DOHH2 (cell line): ENCODE measurements around the gene SRGAP1.

Source experiments
- H3F3A ChIP-seq: fragments of 200-600 bp; sonication (generic), shearing (Covaris generic); 2 replicates; pipeline ENCODE4 v1.6.0; 2016; ENCODE audit warnings: antibody characterized with exemption, mild to moderate bottlenecking; ENCODE audit not compliant: control insufficient read depth, insufficient read depth
- H3K27ac ChIP-seq: fragments of 200-600 bp; sonication (generic); 2 replicates; pipeline ENCODE4 v1.5.1; 2014; ENCODE audit warnings: low read depth, mild to moderate bottlenecking, low read length, moderate library complexity
- H3K27me3 ChIP-seq: fragments of 200-600 bp; sonication (generic); 2 replicates; pipeline ENCODE4 v1.6.1; 2014; ENCODE audit warnings: mild to moderate bottlenecking, low read length, mixed read lengths; ENCODE audit not compliant: control insufficient read depth
- H3K36me3 ChIP-seq: fragments of 200-600 bp; sonication (generic); 2 replicates; pipeline ENCODE4 v1.6.1; 2014; ENCODE audit warnings: mild to moderate bottlenecking, low read length, moderate library complexity, mixed read lengths; ENCODE audit not compliant: control insufficient read depth
- H3K4me1 ChIP-seq: fragments of 200-600 bp; sonication (generic); 2 replicates; pipeline ENCODE4 v1.6.1; 2014; ENCODE audit warnings: mild to moderate bottlenecking, low read length, mixed read lengths; ENCODE audit not compliant: control insufficient read depth
- H3K4me2 ChIP-seq: fragments of 200-600 bp; sonication (generic); 2 replicates; pipeline ENCODE4 v1.6.0; 2014; ENCODE audit warnings: mild to moderate bottlenecking, low read length, moderate library complexity
- H3K4me3 ChIP-seq: fragments of 200-600 bp; sonication (generic); 2 replicates; pipeline ENCODE4 v1.5.1; 2014; ENCODE audit warnings: mild to moderate bottlenecking, low read length, mixed read lengths
- H3K79me2 ChIP-seq: fragments of 200-600 bp; sonication (generic); 2 replicates; pipeline ENCODE4 v1.6.1; 2014; ENCODE audit warnings: mild to moderate bottlenecking, low read length, mixed read lengths; ENCODE audit not compliant: control insufficient read depth
- H3K9me2 ChIP-seq: fragments of 200-600 bp; sonication (generic); replicated peaks from 2 replicates; pipeline ENCODE4 v1.6.1; 2014; ENCODE audit warnings: mild to moderate bottlenecking, low read length, mixed read lengths; ENCODE audit not compliant: control insufficient read depth
- H3K9me3 ChIP-seq: fragments of 200-600 bp; sonication (generic); 2 replicates; pipeline ENCODE4 v1.6.1; 2014; ENCODE audit warnings: antibody characterized with exemption, low read length, mixed read lengths; ENCODE audit not compliant: control insufficient read depth, insufficient read depth
- H4K20me1 ChIP-seq: fragments of 200-600 bp; sonication (generic); 2 replicates; pipeline ENCODE4 v1.6.0; 2014; ENCODE audit warnings: low read depth, mild to moderate bottlenecking, antibody characterized with exemption, low read length, moderate library complexity; ENCODE audit not compliant: control insufficient read depth, insufficient read depth
- CTCF ChIP-seq: fragments of 200-600 bp; sonication (generic); IDR thresholded peaks from one replicate; pipeline ENCODE4 v1.5.1; 2014; ENCODE audit warnings: antibody characterized with exemption, mild to moderate bottlenecking, low read depth, low read length; ENCODE audit not compliant: poor library complexity, severe bottlenecking
- EZH2phosphoT487 ChIP-seq: fragments of 200-600 bp; sonication (generic); IDR thresholded peaks from 2 replicates; pipeline ENCODE4 v1.6.1; 2017; ENCODE audit warnings: borderline replicate concordance, mild to moderate bottlenecking, antibody characterized with exemption, low read length, moderate library complexity, mixed read lengths

SRGAP1 gene

GRCh38 chr12:64190140-64190539 lies 345.6 kb downstream of the SRGAP1 start:
- H3K4me2 ChIP-seq, result no peak overlapping the region
- H3K79me2 ChIP-seq, result no peaks in the 10 kb centered on the region
- no peaks in the 10 kb centered on the region for H4K20me1 ChIP-seq
- TF ChIP-seq CTCF (no peak), EZH2phosphoT487 (no peak)
- no peaks in the 10 kb centered on the region for H3K9me3 ChIP-seq
- H3K9me2 ChIP-seq, result no peaks in the 10 kb centered on the region
- H3K4me1 ChIP-seq, result no peaks in the 10 kb centered on the region
- no peaks in the 10 kb centered on the region for H3F3A ChIP-seq
- H3K36me3 ChIP-seq, result peaks cover 32% of the 10 kb centered on the region
- H3K27ac ChIP-seq, result no peak overlapping the region
- no peak overlapping the region for H3K4me3 ChIP-seq
- H3K27me3 ChIP-seq, result no peaks in the 10 kb centered on the region

GRCh38 chr12:64192644-64193444 lies 348.3 kb downstream of the SRGAP1 start:
- Histone ChIP-seq H3K79me2 (no peaks in the 10 kb centered on the region), H3K27me3 (no peaks in the 10 kb centered on the region), H3K9me3 (no peaks in the 10 kb centered on the region), H3K4me2 (no peak overlapping the region), H4K20me1 (no peaks in the 10 kb centered on the region), H3K27ac (no peak overlapping the region), H3K9me2 (no peaks in the 10 kb centered on the region), H3K4me3 (no peak overlapping the region), H3K36me3 (peaks cover 32% of the 10 kb centered on the region), H3F3A (no peaks in the 10 kb centered on the region), H3K4me1 (no peaks in the 10 kb centered on the region)
- TF ChIP-seq CTCF, result no peak
- no peak for TF ChIP-seq EZH2phosphoT487

GRCh38 chr12:64193931-64194330 lies 349.4 kb downstream of the SRGAP1 start:
- peaks cover 32% of the 10 kb centered on the region for H3K36me3 ChIP-seq
- no peaks in the 10 kb centered on the region for H3K9me3 ChIP-seq
- H3F3A ChIP-seq, result no peaks in the 10 kb centered on the region
- no peak for TF ChIP-seq EZH2phosphoT487
- TF ChIP-seq CTCF, result no peak
- H4K20me1 ChIP-seq, result no peaks in the 10 kb centered on the region
- H3K27me3 ChIP-seq, result no peaks in the 10 kb centered on the region
- H3K79me2 ChIP-seq, result no peaks in the 10 kb centered on the region
- no peak overlapping the region for H3K27ac ChIP-seq
- no peak overlapping the region for H3K4me3 ChIP-seq
- no peaks in the 10 kb centered on the region for H3K4me1 ChIP-seq
- H3K4me2 ChIP-seq, result no peak overlapping the region
- no peaks in the 10 kb centered on the region for H3K9me2 ChIP-seq
